DLD1 (cell line): ENCODE measurements around the gene M1AP.

Source experiments
- in situ Hi-C: cut with HindIII; loops from 2 replicates; pipeline ENCODE4 v1.10.0; 2017; ENCODE audit warnings: low sequenced_read_pairs

The M1AP gene

DNA sequence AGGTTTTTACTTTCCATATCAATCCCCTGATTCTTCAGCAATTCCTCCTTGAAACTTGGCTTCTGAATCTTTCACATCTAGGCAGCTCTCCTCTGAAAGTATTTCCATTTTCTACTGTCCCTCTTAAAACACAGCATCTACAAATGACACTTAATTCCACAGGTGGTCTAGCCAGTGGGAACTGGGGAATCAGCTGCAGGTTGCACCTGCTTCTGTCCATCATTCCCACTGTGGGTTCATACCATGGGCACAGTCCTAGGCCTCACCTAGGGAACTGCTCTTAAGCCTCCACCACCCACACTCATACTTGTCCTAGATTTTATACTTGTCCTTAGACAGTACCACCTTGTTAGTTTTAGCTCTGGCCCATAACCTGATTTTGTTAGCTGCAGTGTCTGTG, 96.6 kb downstream of the M1AP start:
- in situ Hi-C loops: no loop called here

- in situ Hi-C loops: no loop called here
These were observed 97.9 kb downstream of the M1AP start for GRCh38 chr2:74550231-74550630.

- in situ Hi-C loops: no loop called here
These were observed 99.0 kb downstream of the M1AP start for GRCh38 chr2:74548900-74549826.

DNA sequence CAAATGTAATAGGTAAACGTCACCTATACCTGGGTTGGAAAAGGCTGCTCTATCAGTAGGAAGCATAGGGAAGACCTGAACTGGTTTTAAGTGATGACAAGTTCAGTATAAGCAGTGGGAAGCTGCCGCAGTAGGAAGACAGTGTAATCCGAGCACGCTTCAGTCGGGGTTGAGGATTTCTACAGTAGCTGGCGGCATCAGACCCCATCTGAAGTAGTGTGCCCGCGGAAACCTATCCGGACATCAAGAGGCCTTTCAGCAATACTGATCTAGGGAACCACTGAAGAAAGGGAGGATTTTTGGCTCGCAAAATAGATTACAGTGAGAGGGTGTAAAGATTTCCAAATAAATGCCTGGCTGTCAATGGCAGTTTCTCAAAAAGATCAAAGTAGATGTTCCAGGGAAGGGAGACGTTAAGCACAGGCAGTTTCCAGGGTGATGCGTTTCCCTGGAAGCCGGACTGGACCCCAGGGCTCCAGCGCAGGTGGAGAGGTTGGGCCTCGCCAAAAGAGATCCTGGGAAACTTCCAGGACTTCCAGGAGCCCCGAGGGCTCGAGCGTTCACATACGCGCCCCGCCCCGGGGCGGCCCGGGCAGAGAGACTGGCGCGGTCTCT, 99.7 kb downstream of the M1AP start:
- in situ Hi-C loops: no loop called here

DNA sequence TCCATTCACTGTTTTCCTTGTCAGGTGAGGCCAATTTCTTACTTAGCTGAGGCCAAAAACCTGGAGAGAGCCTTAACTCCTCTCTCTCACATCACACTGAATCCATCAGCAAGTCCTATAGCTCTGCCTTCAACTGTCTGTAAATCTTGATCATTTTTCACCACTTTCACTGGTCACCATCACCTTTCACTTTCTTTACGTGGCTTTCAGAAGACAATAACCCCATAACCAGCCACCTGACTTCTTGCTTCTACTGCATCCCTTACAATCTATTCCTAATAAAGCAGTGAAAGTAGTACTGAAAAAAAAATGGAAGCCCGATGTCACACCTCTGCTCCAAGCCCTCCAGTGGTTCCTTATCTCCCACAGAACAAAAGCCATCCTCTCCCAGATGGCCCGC, 102.1 kb downstream of the M1AP start:
- in situ Hi-C loops: no loop called here

GRCh38 chr2:74544634-74545033, 103.5 kb downstream of the M1AP start:
- in situ Hi-C loops: no loop called here

DNA sequence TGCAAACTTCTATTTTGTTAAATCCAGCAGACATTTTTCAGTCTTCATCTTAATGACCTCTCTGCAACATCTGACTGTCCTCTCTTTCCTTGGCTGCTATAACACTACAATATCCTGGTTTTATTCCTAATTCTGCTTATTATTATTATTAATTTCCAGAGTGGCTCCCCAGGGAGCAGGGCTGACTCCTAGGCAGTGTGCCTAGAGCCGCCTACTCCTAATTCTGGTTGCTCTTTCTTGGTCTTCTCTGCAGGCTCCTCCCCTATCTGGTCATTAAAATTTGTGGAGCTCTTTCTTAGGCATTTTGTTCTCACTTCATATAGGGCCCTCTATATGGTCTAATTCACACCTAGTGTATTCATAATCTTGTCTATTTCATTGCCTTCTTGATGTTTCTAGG, 105.2 kb downstream of the M1AP start:
- in situ Hi-C loops: no loop called here

DNA sequence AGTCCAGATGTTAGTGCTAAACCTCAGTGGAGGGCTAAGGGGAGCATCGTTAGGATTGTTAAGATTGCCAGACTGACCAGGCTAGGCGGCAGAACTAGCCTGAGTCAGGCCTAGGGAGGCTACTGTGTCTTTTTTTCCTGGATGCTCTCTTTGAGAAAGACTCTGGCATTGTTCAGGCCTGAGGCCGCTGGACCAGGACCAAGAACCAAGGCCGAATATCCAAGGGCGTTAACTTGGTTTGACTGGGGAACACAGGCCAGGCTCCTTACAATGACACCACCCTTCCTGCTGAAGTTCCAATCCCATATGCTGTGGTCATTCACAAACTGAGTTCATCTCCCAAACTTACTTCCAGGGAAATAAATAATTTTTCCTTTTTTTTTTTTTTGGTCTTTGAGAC, 107.8 kb downstream of the M1AP start:
- in situ Hi-C loops: no loop called here

DNA sequence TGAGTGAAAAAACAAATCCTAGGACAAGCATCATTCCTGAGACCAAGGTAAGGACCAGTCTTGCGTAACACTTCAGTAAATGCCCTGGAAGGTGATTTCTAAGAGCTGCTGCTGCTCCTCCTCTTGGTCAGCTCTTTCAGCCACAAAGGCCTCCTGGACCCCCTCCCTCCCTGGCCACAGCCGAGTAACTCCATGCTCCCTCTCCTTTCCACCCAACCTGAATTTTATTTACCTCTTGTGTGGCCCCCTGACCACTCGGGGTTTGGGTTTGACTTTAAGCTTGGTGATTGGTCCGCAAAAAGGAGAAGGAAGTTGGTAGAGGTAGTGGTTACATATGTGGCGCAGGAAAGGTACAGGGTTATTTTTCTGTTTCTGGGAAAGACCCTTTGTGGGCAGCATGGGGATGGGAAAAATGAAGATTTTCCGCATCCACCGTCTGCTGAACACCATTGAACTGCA, 109.2 kb downstream of the M1AP start:
- in situ Hi-C loops: no loop called here

- in situ Hi-C loops: no loop called here
These were observed 111.0 kb downstream of the M1AP start for GRCh38 chr2:74537140-74537539.

DNA sequence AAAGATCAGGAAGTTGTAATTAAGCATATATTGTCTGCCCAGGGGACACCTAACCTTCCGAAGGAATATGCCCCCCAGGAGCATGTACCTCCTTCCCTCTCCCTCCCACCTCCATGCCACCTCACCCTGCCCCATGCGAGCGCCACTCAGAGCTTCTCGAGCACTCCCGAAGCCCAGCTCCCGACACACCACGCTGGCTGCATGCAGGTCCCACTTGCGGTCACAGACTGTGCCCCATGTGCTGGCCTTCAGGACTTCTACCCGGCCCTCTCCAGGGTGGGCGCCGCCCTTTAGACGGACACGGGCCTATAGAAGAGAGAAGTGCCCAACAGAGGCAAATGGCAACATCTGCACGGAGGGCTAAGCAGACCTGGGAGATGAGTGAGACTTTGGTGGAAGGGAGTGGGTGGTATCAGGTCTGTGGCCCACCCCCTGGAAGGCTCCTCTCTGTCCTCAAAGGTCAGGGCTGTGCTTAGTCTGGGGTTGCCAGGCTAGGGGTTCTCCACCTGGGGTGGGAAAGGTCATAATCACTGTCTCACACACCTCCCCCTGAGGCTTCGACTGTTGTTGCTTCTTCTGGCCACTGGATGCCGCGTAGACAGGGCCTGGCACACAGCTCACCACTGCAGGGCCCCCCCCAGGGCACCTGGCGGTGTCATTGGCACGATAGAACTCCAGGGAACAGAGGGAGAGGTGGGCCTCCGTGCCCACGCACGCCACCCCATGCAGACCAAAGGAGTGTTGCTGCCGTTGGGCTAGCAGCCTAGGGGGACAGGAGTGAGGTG, 111.8 kb downstream of the M1AP start:
- in situ Hi-C loops: no loop called here

DNA sequence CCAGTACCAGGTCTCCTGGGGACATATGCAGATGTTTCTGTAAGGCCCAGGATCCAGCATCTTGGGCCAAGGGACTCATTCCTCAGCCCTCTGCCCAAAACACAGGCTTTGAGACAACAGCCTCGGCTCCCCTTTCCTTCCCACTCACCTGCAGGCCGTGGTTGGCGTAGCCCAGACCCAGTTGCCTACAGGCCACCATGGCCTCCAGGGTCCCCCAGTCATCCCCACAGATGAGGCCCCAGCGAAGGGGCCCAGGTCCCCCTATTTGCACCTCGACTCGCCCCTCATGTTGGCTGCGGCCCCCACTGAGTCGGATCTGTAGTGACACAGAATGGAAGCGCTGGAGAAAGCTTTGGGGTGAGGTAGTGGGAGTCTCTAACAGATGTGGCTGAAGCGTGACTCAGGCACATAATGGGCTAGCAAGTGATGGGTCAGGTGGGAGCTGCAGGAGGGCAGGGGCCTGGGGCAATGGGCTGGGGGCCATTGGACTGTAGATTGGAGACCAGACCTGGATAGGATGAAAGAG, 112.6 kb downstream of the M1AP start:
- in situ Hi-C loops: no loop called here

DNA sequence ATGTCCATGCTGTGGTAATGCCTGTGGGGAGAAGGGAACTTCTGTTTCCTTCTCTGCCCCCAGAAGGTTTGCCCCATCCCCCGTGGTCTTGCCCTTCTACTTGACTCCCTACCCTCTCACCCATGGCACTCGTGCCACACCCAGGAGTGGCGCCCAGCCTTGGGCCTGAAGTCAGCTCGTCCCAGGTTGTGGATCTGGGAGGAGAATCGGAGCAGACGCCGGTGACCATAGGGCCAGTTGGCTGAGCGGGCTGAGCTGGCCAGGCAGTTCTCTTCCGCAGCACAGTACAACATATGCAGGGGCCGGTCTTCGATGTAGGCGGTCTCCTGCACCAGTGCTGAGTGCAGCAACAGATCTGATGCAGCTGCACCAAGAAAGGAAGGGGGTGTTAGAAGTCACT, 113.7 kb downstream of the M1AP start:
- in situ Hi-C loops: no loop called here

- in situ Hi-C loops: no loop called here
These were observed 114.7 kb downstream of the M1AP start for GRCh38 chr2:74533464-74533863.

DNA sequence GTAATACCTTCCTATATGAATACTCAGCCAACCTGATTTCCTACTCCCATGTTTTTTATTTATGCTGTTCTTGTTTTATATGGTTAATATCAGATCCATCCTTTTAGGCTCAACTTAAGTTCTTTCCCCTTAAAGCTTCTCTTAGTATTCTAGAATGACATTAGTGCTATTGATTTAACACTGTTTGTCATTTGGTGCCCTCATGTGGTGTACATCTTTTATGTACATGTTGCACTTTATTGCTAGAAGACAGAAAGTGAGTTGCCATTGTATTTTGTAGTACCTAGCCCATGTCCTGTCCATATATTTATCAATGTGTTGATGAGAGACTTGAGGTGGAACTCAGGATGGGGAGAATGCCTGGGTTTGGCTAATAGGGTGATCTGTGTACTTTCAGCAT, 115.9 kb downstream of the M1AP start:
- in situ Hi-C loops: no loop called here

DNA sequence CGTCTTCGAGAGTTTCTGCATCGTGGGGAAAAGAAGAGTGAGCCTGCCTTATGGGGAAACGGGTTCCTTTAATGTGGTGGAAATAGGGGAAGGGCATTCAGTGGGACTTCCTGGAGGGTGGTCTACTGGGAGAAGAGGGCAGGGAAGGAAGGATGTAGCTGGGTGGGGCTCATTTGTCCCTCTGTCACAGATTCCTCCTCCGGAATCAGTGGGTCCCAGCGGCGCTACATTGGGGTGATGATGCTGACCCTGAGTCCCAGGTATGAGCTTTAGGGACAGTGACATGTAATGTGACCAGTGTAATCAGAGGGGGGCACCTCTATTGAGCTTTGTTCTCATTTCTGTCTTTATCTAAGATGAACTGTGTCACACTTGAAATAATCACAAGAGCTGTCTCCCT, 116.5 kb downstream of the M1AP start:
- in situ Hi-C loops: no loop called here

DNA sequence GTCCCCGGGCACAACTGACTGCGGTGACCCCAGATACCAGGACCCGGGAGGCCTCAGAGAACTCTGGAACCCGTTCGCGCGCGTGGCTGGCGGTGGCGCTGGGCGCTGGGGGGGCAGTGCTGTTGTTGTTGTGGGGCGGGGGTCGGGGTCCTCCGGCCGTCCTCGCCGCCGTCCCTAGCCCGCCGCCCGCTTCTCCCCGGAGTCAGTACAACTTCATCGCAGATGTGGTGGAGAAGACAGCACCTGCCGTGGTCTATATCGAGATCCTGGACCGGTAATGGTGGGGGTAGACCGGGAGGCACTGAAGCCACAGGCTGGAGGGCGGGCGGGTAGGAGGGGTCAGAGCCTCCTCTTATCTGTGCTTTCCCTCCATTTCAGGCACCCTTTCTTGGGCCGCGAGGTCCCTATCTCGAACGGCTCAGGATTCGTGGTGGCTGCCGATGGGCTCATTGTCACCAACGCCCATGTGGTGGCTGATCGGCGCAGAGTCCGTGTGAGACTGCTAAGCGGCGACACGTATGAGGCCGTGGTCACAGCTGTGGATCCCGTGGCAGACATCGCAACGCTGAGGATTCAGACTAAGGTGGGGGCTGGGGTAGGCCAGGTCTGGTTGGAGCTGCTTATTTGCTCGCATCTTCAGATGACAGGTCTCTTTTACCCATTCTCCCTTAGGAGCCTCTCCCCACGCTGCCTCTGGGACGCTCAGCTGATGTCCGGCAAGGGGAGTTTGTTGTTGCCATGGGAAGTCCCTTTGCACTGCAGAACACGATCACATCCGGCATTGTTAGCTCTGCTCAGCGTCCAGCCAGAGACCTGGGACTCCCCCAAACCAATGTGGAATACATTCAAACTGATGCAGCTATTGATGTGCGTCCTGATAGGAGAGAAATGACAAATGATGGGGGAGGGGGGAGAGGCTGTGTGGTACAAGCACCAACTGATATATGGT, 117.6 kb downstream of the M1AP start:
- in situ Hi-C loops: no loop called here

DNA sequence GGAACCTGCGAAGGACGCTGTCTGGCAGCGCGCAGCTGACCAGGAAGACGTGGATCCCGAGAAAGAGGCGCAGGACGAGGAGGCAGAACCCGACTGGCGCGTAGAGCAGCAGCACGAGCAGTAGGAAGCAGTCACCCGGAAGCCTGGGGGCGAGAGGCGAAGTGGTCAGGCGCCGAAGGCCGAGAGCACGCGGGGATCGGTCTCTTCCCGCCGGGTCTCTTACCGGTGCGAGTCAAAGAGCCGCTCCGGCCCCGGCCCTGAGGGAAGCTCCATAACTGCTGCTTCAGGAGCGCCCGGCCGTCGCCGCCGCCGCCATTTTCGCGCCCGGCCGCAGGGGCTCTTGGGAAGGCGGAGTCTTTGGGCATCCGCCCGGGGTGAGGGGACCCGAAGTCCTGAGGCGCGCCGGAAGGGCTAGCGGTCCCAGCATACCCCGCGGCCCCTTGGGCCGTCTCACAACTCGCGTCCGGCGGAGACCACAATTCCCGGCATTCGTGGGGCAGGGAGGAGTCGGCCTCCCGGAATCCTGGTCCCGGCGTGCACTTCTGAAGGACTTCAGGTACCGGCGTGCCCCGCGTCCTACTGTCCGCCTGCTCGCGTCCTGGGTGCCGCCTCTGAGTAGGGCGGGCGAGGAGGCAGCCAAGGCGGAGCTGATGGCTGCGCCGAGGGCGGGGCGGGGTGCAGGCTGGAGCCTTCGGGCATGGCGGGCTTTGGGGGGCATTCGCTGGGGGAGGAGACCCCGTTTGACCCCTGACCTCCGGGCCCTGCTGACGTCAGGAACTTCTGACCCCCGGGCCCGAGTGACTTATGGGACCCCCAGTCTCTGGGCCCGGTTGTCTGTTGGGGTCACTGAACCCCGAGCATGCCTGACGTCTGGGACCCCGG, 118.5 kb downstream of the M1AP start, which contains the start of the genes AUP1 and HTRA2:
Gene AUP1, minus strand, starts transcription at position 350 of the 882 bp plus-strand sequence. Its CDS starts 77 bp downstream, at position 273.
Gene HTRA2, plus strand, starts transcription at position 577 of the 882 bp plus-strand sequence. Its CDS starts 74 bp downstream, at position 651.
- in situ Hi-C loops: no loop called here
